8988T (cell line): ENCODE data around the gene CD63.
"Not testable (repeated sequence)": the region's sequence is repeated elsewhere in the genome, so short reads cannot be mapped to it uniquely, and the experiment has no call there.

Experiments
- DNase-seq: peaks from one replicate; pipeline ENCODE4 v3.0.0; 2011

Gene CD63

DNA sequence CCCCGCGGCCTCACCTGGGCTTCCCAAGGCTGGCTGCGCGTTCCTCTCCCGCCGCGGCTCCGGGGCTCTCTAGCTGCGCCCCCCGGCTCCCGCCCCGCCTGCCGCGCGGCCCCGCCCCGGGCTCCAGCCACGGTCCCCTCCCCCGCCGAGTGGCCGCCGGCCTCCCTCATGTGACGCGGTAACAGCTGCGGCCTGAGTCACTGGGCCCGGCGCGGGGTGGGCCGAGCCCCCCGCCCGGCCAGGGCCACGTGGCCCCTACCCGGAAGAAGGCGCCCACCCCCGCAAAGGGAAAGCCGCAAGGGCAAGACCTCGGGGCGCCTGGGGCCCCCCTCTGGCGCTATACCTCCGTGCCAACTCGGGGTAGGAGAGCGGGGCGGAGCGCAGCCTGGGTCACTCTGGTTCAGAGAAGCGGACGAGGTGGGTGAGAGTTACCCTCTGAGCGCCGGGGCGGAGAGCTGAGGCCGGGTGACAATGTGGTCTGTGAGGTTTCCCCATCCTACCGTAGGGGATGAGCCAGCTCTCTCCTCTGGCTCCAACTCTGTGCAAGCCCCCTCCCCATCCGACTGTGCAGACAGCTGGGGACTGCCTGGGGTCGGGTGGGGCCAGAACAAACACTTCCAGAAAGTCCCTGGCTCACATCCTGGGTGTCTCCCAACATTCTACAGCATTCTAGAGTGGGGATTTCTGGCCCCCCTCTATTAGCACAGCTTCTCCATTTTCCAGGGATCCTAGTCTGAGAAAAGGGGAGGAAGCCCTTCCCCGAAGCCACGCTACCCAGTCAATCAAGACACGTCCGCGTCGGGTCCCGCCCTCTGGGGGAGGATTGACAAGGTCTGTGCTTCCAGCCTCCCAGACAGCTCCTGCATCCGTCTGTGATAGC lies at the start of gene CD63:
Gene CD63, minus strand, starts transcription at position 71 of the 880 bp plus-strand sequence. CDS start 668 bp downstream, outside the sequence.
- DNase-seq: peak; percentile 94

GRCh38 chr12:55777856-55778255 lies 49.0 kb upstream of the CD63 start:
- DNase-seq: no peak

GRCh38 chr12:55771736-55772135 lies 42.9 kb upstream of the CD63 start:
- no peak for DNase-seq

DNA sequence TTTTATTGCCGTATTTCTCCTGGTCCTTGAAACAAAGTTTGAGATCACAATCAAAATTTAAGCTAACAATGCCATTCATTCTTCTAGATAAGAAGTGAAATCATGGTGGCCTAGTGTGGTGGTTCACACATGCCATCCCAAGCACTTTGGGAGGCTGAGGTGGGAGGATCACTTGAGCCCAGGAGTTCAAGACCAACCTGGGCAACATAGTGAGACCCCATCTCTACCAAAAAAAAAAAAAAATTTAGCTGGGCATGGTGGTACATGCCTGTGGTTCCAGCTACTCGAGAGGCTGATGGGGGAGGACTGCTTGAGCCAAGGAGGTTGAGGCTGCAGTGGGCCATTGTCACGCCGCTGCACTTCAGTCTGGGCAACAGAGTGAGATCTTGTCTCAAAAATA lies 38.3 kb upstream of the CD63 start:
- no peak for DNase-seq

DNA sequence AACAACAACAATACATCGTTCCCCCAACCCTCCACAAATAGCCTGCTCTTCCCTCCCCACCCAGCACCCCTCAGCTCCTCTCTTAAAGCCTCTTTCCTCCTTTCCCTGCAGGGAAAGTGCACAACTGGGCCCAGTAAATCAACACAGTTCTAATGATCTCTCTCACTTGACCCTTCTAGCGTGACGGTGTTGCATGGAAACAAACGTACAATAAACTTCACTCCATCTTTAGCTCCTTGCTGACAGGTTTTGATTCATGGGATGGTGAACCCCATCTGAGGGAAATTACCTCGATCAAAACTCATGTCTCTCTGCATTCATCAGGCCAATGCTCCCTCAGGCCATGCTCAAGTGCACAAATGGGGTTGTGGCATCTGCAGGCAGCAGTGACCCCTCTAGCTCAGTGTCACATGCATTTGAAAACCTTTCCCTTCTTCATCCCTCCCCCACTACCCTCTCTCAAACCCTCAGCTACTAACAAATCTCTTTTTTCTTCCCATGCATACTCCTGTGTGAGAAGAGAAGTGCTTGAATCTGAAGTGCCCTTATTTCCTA lies 37.0 kb upstream of the CD63 start:
- no peak for DNase-seq

- DNase-seq: no peak
These were observed 33.8 kb upstream of the CD63 start for GRCh38 chr12:55762646-55763045.

DNA sequence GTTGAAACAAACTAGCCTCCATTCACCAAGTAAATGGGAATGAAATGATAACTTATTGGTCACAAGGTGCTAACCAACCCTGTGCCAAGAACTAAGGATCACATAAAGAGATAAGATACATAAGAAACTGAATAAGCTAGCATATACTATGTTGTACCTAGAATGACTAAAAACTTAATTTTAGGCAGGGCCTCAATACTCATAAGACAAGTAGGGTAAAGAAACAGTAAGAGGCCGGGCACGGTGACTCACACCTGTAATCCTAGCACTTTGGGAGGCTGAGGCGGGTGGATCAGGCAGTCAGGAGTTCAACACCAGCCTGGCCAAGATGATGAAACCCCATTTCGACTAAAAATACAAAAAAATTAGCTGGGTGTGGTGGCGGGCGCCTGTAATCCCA lies 31.9 kb upstream of the CD63 start:
- no peak for DNase-seq

- not testable (repeated sequence) for DNase-seq
These were observed 29.8 kb upstream of the CD63 start for GRCh38 chr12:55758575-55758974.

DNA sequence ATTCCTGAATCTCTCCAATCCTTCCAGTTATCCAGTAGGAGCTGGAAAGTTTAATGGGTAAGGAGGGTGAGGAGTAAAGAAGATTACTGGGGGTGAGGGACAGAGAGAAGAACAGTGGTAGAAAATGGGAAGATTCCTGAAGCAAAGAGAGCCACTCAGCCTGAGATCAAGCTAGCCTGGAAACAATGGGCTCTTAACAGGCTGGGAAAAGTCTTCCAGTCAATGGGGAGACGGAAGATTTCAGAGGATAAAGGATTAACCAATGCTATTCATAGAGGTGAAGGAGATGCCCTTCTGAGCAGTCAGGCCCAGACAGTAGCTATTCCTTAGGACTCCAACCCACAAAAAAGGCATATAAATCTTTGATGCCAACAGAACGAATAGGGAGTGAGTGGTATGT lies 28.9 kb upstream of the CD63 start:
- no peak for DNase-seq

GRCh38 chr12:55755246-55755645 lies 26.4 kb upstream of the CD63 start:
- DNase-seq: no peak

DNA sequence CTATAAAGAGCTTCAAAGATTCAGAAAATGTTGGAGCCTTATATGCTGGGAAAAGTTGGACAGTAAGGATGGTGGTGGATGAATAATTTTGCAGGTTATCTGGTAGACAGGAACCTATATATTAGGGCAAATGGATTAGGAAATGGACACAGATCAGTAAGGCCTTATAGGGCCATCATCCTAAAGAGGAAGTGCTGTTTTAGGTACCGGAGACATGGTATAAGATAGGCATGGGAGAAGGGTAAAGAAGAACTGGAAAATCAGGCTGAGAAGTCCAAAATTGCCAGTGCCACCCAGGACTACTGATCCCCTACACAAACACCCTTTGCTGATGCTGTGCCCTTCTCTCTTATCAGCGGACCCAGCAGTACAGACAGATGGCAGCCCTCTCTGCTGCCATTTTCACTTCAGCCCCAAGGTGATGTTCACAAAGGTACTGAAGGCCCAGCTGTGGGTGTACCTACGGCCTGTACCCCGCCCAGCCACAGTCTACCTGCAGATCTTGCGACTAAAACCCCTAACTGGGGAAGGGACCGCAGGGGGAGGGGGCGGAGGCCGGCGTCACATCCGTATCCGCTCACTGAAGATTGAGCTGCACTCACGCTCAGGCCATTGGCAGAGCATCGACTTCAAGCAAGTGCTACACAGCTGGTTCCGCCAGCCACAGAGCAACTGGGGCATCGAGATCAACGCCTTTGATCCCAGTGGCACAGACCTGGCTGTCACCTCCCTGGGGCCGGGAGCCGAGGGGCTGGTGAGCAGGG lies 19.6 kb upstream of the CD63 start:
- DNase-seq: no peak

GRCh38 chr12:55746913-55747231 lies 18.1 kb upstream of the CD63 start:
- no peak for DNase-seq

GRCh38 chr12:55746174-55746912 lies 17.5 kb upstream of the CD63 start:
- no peak for DNase-seq

GRCh38 chr12:55745361-55746173 lies 16.8 kb upstream of the CD63 start:
- DNase-seq: no peak

DNA sequence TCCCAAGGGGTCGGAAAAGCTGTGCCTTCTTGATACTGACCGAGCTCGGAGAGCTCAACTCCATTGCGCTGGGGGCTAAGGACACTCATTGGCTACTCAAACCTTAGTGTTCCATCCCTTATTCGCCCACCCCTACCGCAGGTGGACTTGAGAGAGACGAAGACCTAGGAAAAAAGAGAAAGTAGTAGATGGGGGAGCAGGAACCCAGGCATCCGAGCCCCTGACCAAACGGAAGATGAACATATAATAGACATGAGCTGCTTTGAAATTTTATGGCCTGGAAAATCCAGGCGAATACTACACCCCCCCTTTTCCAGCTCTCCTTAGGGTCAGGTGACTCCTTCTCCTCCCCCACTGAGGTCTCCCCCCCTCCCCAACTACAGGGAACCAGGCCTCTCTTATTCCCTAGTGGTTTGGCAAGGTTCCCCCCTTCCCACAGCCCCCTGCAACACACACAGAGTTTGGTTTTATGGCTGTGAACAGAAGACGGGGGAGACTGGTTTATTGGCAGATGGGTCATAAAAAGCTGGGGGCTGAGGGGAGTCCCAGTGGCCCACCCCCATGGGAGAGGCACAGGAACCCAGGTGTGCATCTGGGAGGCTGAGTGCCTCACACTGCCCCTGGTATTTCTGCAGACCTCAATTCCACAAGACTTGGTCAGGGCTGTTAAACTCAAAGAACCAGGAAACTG lies 15.7 kb upstream of the CD63 start:
- no peak for DNase-seq

- DNase-seq: peak; percentile 81
These were observed 14.9 kb upstream of the CD63 start for GRCh38 chr12:55743406-55744339.

DNA sequence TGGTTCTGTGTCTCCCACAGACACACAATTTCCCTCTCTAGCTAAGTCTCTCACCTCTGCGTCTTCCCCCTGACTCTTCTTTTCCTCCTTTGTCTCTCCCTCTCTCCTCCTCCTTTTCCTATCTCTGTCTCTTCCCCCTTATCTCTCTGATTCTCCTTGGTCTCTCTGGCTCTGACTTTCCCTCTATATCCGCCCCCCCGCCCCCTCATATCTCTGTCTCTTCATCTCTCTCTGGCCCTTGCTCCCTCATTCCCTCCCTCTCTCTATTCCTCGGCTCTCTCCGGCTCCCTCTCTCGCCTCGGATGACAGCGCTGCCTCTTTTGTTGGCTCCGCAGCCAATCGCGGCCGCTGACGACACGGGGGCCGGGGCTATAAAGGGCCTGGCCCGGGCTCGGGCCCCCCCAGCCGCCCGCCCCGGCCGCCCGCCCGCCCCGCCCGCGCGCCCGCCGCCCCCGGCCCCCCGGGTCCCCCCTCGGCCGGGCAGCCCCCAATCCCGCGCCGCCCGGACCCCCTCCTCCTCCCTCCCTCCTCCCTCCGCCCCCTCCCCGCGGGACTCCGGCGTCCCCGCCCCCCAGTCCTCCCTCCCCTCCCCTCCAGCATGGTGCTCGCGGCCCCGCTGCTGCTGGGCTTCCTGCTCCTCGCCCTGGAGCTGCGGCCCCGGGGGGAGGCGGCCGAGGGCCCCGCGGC lies 14.1 kb upstream of the CD63 start, which contains the start of gene GDF11:
Gene GDF11, plus strand, starts transcription at position 404 of the 687 bp plus-strand sequence. Its CDS starts 195 bp downstream, at position 599.
- DNase-seq: peak; percentile 96

- no peak for DNase-seq
These were observed 13.3 kb upstream of the CD63 start for GRCh38 chr12:55741931-55742680.

- no peak for DNase-seq
These were observed 10.2 kb upstream of the CD63 start for GRCh38 chr12:55739025-55739378.
